ENCODE data around the gene NHSL1.

NHSL1 gene

DNA sequence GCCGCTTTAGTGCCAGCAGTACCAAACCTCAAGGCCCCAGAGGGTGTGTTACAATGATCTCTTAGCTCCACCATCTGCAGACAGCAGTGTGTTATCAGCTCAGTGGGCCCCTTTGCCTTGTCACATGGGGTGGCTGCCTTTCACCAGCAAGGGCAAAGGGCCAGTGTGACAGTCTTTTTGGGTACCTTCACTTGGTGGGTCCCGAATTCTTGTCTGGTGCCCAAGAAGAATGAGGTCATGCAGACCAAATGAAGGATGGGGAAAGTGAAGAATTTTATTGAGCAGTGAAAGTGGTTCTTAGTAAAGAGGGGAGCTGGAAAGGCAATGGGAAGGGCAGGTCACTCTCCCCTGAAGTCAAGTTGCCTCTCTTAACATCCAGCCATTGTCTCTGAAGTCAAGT is 124.5 kb downstream of the NHSL1 start:
- no peak for DNase-seq (ENCODE audit: low read depth in 2 of 2, low spot score in 1 of 2)

DNA sequence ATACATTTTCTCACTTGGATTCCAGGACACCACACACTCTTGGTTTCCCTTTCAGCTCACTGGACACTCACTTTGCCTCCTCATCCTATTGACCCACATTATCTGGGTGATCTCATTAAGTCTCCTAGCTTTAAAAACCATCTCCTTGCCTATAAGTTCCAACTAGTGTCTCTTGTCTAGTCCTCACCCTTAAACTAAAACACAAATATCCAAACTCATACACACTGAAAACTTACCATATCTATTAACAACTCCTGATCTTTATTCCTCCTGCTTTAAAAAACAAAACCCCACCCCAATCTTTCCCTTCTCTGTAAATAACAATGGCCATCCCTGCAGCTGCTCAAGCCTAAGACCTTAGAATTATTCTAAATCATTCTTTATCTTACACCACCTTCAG is 125.1 kb downstream of the NHSL1 start:
- no peak for DNase-seq (ENCODE audit: low read depth in 2 of 2, low spot score in 1 of 2)

DNA sequence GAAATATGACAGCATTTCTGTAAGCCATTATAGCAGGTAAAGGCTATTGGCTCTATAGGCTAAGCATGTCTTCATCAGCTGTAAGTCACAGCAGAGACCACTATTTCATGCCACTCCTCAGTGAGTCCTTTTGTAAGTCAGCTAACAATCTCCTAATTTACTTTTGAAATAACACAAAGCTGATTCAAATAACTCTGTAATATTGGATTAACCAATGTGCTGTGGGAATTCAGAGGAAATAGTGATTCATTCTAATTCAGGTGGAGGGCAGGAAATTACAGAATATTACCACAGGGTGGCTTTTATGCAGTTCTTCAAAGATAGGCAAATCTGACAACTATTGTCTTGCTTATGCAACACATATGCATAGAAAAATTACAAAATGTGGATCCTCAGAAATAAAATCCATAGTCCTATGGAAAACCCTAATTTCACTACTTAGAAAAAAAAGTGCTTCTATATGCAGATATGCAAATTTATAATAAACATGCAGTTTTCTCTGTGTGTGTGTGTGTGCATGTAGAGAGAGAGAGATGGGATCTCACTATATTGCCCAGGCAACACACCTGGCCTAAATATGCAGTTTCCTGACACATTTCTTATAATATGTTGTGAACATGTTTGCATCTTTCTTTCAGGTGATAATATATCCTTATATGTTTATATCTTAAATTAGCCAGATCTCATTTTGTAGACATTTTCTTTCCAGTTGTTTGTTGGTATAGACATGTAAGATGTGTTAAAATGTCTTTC is 126.4 kb downstream of the NHSL1 start:
- DNase-seq (ENCODE audit: low read depth in 2 of 2, low spot score in 1 of 2): no peak
